ENCODE measurements around the gene BHLHE23. TPM values are rescaled to one million over a fixed set of nuclear protein-coding genes. Genes with fewer than 3 reads are reported as not detected.

Gene BHLHE23
- total RNA-seq, 1 donor, result not detected

GRCh38 chr20:62983210-62983609, 23.6 kb downstream of the BHLHE23 start:
- TF ChIP-seq CTCF (IDR thresholded peaks at IDR 0.05; ENCODE audit: insufficient read depth, low read depth, low read length), result no peak
- no peak for DNase-seq (ENCODE audit: low read depth)
- H3K4me3 ChIP-seq (ENCODE audit: low read depth, low read length), result no peak overlapping the region

GRCh38 chr20:62982124-62983075, 24.4 kb downstream of the BHLHE23 start:
- no peak for TF ChIP-seq CTCF (IDR thresholded peaks at IDR 0.05; ENCODE audit: insufficient read depth, low read depth, low read length)
- H3K4me3 ChIP-seq (ENCODE audit: low read depth, low read length), result no peak overlapping the region
- no peak for DNase-seq (ENCODE audit: low read depth)

- TF ChIP-seq CTCF (IDR thresholded peaks at IDR 0.05; ENCODE audit: insufficient read depth, low read depth, low read length), result no peak
- H3K4me3 ChIP-seq (ENCODE audit: low read depth, low read length), result no peak overlapping the region
- no peak for DNase-seq (ENCODE audit: low read depth)
Measured at GRCh38 chr20:62980970-62981369, 25.8 kb downstream of the BHLHE23 start.

- DNase-seq (ENCODE audit: low read depth), result no peak
- TF ChIP-seq CTCF (IDR thresholded peaks at IDR 0.05; ENCODE audit: insufficient read depth, low read depth, low read length), result no peak
- no peak overlapping the region for H3K4me3 ChIP-seq (ENCODE audit: low read depth, low read length)
Measured at GRCh38 chr20:62980380-62980960, 26.3 kb downstream of the BHLHE23 start.

- no peak for TF ChIP-seq CTCF (IDR thresholded peaks at IDR 0.05; ENCODE audit: insufficient read depth, low read depth, low read length)
- H3K4me3 ChIP-seq (ENCODE audit: low read depth, low read length), result no peak overlapping the region
- no peak for DNase-seq (ENCODE audit: low read depth)
Measured at GRCh38 chr20:62979876-62980373, 26.8 kb downstream of the BHLHE23 start.

- no peak for TF ChIP-seq CTCF (IDR thresholded peaks at IDR 0.05; ENCODE audit: insufficient read depth, low read depth, low read length)
- no peak for DNase-seq (ENCODE audit: low read depth)
- H3K4me3 ChIP-seq (ENCODE audit: low read depth, low read length), result no peak overlapping the region
Measured at GRCh38 chr20:62979310-62979709, 27.5 kb downstream of the BHLHE23 start.

Data from fibroblast of villous mesenchyme (primary cell).